ENCODE measurements around the gene ZNF26.
A peak's percentile ranks its signal among the peaks of the same experiment; 100 is the strongest.
"Not testable (repeated sequence)": the region's sequence is repeated elsewhere in the genome, so short reads cannot be mapped to it uniquely, and the experiment has no call there.

ZNF26 gene

GRCh38 chr12:132986001-132986884 lies at the start of gene ZNF26:
Gene ZNF26, plus strand, starts transcription at chr12:132986367. Its CDS starts 474 bp downstream, at chr12:132986841.
- DNase-seq: peak; percentile 70

GRCh38 chr12:132936921-132937320 lies 49.2 kb upstream of the ZNF26 start:
- not testable (repeated sequence) for DNase-seq

GRCh38 chr12:132937476-132937875 lies 48.7 kb upstream of the ZNF26 start:
- no peak for DNase-seq

GRCh38 chr12:132938807-132939206 lies 47.4 kb upstream of the ZNF26 start:
- not testable (repeated sequence) for DNase-seq

GRCh38 chr12:132940071-132940719 lies 46.0 kb upstream of the ZNF26 start:
- no peak for DNase-seq

GRCh38 chr12:132941336-132941954 lies 44.7 kb upstream of the ZNF26 start:
- DNase-seq: no peak

- no peak for DNase-seq
Measured at GRCh38 chr12:132942611-132943010, 43.6 kb upstream of the ZNF26 start.

GRCh38 chr12:132945806-132946205 lies 40.4 kb upstream of the ZNF26 start:
- no peak for DNase-seq

- DNase-seq: no peak
Measured at GRCh38 chr12:132946246-132946820, 39.8 kb upstream of the ZNF26 start.

- DNase-seq: no peak
Measured at GRCh38 chr12:132948146-132949066, 37.8 kb upstream of the ZNF26 start.

- DNase-seq: no peak
Measured at GRCh38 chr12:132949936-132950837, 36.0 kb upstream of the ZNF26 start.

GRCh38 chr12:132950844-132951535 lies 35.2 kb upstream of the ZNF26 start:
- no peak for DNase-seq

GRCh38 chr12:132951649-132952048 lies 34.5 kb upstream of the ZNF26 start:
- no peak for DNase-seq

- no peak for DNase-seq
Measured at GRCh38 chr12:132952371-132953162, 33.6 kb upstream of the ZNF26 start.

- DNase-seq: no peak
Measured at GRCh38 chr12:132953163-132953425, 33.1 kb upstream of the ZNF26 start.

GRCh38 chr12:132953771-132954170 lies 32.4 kb upstream of the ZNF26 start:
- DNase-seq: no peak

GRCh38 chr12:132954471-132955048 lies 31.6 kb upstream of the ZNF26 start:
- DNase-seq: no peak

GRCh38 chr12:132955094-132956010 lies 30.8 kb upstream of the ZNF26 start:
- no peak for DNase-seq

Measured in cortex of kidney (tissue), 1 donor.